Trophoblast cell (in vitro differentiated cells and primary cell): ENCODE data around the gene FAM13C.

Source experiments
- DNase-seq, 2 donors: peaks; one replicate each; pipeline ENCODE4 v3.0.0-alpha.2; 2016
- H2AFZ ChIP-seq: 2 replicates; pipeline ENCODE4 v1.6.1; 2013; ENCODE audit warnings: low read length, moderate library complexity, mild to moderate bottlenecking; ENCODE audit not compliant: insufficient read depth, poor library complexity
- H2AK5ac ChIP-seq: 2 replicates; pipeline ENCODE4 v1.6.1; 2013; ENCODE audit warnings: mild to moderate bottlenecking, low read length
- H2BK120ac ChIP-seq: 2 replicates; pipeline ENCODE4 v1.6.1; 2013; ENCODE audit warnings: low read length, mild to moderate bottlenecking, moderate library complexity; ENCODE audit not compliant: insufficient read depth, poor library complexity
- H2BK12ac ChIP-seq: 2 replicates; pipeline ENCODE4 v1.6.1; 2013; ENCODE audit warnings: mild to moderate bottlenecking, low read length, moderate library complexity
- H2BK5ac ChIP-seq: 2 replicates; pipeline ENCODE4 v1.6.1; 2013; ENCODE audit warnings: low read length, low read depth, moderate library complexity, mild to moderate bottlenecking; ENCODE audit not compliant: poor library complexity
- H3K14ac ChIP-seq: 2 replicates; pipeline ENCODE4 v1.6.1; 2013; ENCODE audit warnings: mild to moderate bottlenecking, low read length
- H3K18ac ChIP-seq: 2 replicates; pipeline ENCODE4 v1.6.1; 2013; ENCODE audit warnings: mild to moderate bottlenecking, low read length
- H3K23ac ChIP-seq: 2 replicates; pipeline ENCODE4 v1.6.1; 2013; ENCODE audit warnings: low read length
- H3K27ac ChIP-seq: 2 replicates; pipeline ENCODE4 v1.5.1; 2013; ENCODE audit warnings: low read depth, mild to moderate bottlenecking, inconsistent platforms, low read length, moderate library complexity
- H3K27me3 ChIP-seq: 2 replicates; pipeline ENCODE4 v1.6.1; 2013; ENCODE audit warnings: inconsistent platforms, mild to moderate bottlenecking, low read length, moderate library complexity; ENCODE audit not compliant: insufficient read depth
- H3K36me3 ChIP-seq, 2 experiments: 1 replicate in 1 of 2; 2 replicates in 1 of 2; pipeline ENCODE4 v1.6.1; 2013; ENCODE audit warnings: low read length in 2 of 2, mild to moderate bottlenecking in 2 of 2, moderate library complexity in 1 of 2; ENCODE audit not compliant: insufficient read depth in 2 of 2, control insufficient read depth in 1 of 2
- H3K4ac ChIP-seq: 2 replicates; pipeline ENCODE4 v1.6.1; 2013; ENCODE audit warnings: low read depth, mild to moderate bottlenecking, low read length, moderate library complexity
- H3K4me1 ChIP-seq, 2 experiments: 1 replicate in 1 of 2; 2 replicates in 1 of 2; pipeline ENCODE4 v1.6.1; 2013; ENCODE audit warnings: low read length in 2 of 2, mild to moderate bottlenecking in 2 of 2, moderate library complexity in 1 of 2; ENCODE audit not compliant: insufficient read depth in 2 of 2, control insufficient read depth in 1 of 2
- H3K4me2 ChIP-seq: 2 replicates; pipeline ENCODE4 v1.6.1; 2013; ENCODE audit warnings: inconsistent platforms, mild to moderate bottlenecking, low read length, moderate library complexity
- H3K4me3 ChIP-seq: 2 replicates; pipeline ENCODE4 v1.5.1; 2013; ENCODE audit warnings: mild to moderate bottlenecking, low read depth, low read length, inconsistent platforms
- H3K79me1 ChIP-seq: one replicate; pipeline ENCODE4 v1.6.1; 2013; ENCODE audit warnings: low read length
- H3K79me2 ChIP-seq: 2 replicates; pipeline ENCODE4 v1.6.1; 2013; ENCODE audit warnings: low read length, mild to moderate bottlenecking; ENCODE audit not compliant: control insufficient read depth, insufficient read depth, poor library complexity
- H3K9ac ChIP-seq: 2 replicates; pipeline ENCODE4 v1.6.1; 2013; ENCODE audit warnings: mild to moderate bottlenecking, low read length
- H3K9me3 ChIP-seq: 2 replicates; pipeline ENCODE4 v1.6.1; 2013; ENCODE audit warnings: low read depth, mild to moderate bottlenecking, control low read depth, inconsistent platforms, low read length; ENCODE audit not compliant: insufficient read depth
- H4K12ac ChIP-seq: 2 replicates; pipeline ENCODE4 v1.6.1; 2013; ENCODE audit warnings: low read depth, mild to moderate bottlenecking, low read length, moderate library complexity
- H4K8ac ChIP-seq: 2 replicates; pipeline ENCODE4 v1.6.1; 2013; ENCODE audit warnings: low read depth, mild to moderate bottlenecking, low read length, moderate library complexity
- H4K91ac ChIP-seq: one replicate; pipeline ENCODE4 v1.6.1; 2013; ENCODE audit warnings: low read depth, mild to moderate bottlenecking, low read length, moderate library complexity
- WGBS: extraction: QIAGEN DNeasy Blood & Tissue Kit; methylation state at CpG from one replicate; pipeline ENCODE4 v1.1.7; 2013; ENCODE audit warnings: missing lambda C conversion rate; ENCODE audit not compliant: insufficient read length, insufficient coverage; ENCODE audit errors: extremely low coverage; 5-methylcytosine and 5-hydroxymethylcytosine counted together

The FAM13C gene

DNA sequence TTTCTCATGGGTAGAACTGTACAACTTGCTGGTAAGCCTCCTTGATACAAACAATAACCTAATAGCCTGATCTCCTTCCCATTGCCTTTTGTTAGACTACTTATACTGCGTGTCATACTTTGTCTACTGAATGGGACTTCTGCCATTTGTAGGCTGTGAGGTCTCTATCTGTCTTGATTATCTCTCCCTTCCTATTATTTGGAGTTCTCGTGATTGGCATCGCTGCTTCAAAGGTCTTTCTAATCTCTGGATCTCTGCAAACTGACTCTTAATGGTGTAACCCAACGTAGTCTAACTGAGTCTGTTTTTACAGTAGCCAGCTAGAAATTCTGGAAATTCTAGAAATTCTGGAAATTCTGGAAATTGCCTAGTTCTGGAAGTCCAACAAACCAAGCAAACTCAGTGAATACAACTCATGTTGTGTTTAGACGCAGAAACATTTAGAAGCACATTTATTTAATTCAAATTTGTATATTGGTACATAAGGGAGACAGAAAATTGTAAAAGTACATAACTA is 156.1 kb downstream of the FAM13C start:
- WGBS, result no CpG with 5 or more reads among the region's 5 CpGs
- Histone ChIP-seq H2AK5ac (no peak overlapping the region), H2BK5ac (no peak overlapping the region), H2AFZ (no peak overlapping the region), H3K79me1 (peaks cover 6% of the 10 kb centered on the region), H3K23ac (no peak overlapping the region), H3K79me2 (peaks cover 3% of the 10 kb centered on the region), H4K8ac (no peak overlapping the region), H3K4me1 (peaks cover 6 to 8% of the 10 kb centered on the region in 2 experiments), H3K9ac (no peak overlapping the region), H4K91ac (no peak overlapping the region), H3K27me3 (no peaks in the 10 kb centered on the region), H2BK120ac (no peak overlapping the region), H4K12ac (no peak overlapping the region), H3K14ac (no peak overlapping the region), H3K9me3 (no peaks in the 10 kb centered on the region), H3K4me2 (peak overlapping the region; percentile 41), H3K4ac (no peak overlapping the region), H3K27ac (peak overlapping the region; percentile 11), H3K18ac (no peak overlapping the region), H3K36me3 (no peaks in the 10 kb centered on the region), H2BK12ac (no peak overlapping the region), H3K4me3 (no peak overlapping the region)
- DNase-seq, result peak; percentile 27 to 98
